Dendritic cell treated with granulocyte-macrophage colony-stimulating factor and Interleukin-4, amounts not matched to agents 40 ng/mL and 50 ng/mL, for 4 days (primary cell): Measurements from ENCODE around the gene HHAT.

ENCODE experiments used
- H3K27ac Mint-ChIP-seq: one replicate; pipeline ENCODE4 v1.8.0; 2022; ENCODE audit warnings: mild to moderate bottlenecking, mixed read lengths
- H3K27me3 Mint-ChIP-seq: one replicate; pipeline ENCODE4 v1.8.0; 2022; ENCODE audit warnings: mild to moderate bottlenecking, mixed read lengths
- H3K36me3 Mint-ChIP-seq: one replicate; pipeline ENCODE4 v1.8.0; 2022; ENCODE audit warnings: low read depth, mixed read lengths
- H3K4me1 Mint-ChIP-seq: one replicate; pipeline ENCODE4 v1.8.0; 2022; ENCODE audit warnings: low read depth, mixed read lengths
- H3K4me3 Mint-ChIP-seq: one replicate; pipeline ENCODE4 v1.8.0; 2022; ENCODE audit warnings: mild to moderate bottlenecking, moderate library complexity, mixed read lengths
- H3K9me3 Mint-ChIP-seq: one replicate; pipeline ENCODE4 v1.8.0; 2022; ENCODE audit warnings: mixed read lengths
- intact Hi-C: fragments of 100-400 bp; cut with micrococcal nuclease; formaldehyde crosslinking; loops from one replicate; pipeline ENCODE4 v1.15.0; 2022

The HHAT gene

GRCh38 chr1:210437111-210437510 lies 108.4 kb downstream of the HHAT start:
- Mint-ChIP-seq H3K4me3 (no peak overlapping the region), H3K27ac (no peak overlapping the region), H3K27me3 (no peaks in the 10 kb centered on the region), H3K36me3 (no peaks in the 10 kb centered on the region), H3K9me3 (no peaks in the 10 kb centered on the region), H3K4me1 (no peaks in the 10 kb centered on the region)
- intact Hi-C loops = no loop called here

GRCh38 chr1:210437781-210438180 lies 109.1 kb downstream of the HHAT start:
- H3K4me1 Mint-ChIP-seq = no peaks in the 10 kb centered on the region
- intact Hi-C loops = no loop called here
- H3K4me3 Mint-ChIP-seq = no peak overlapping the region
- H3K27ac Mint-ChIP-seq = no peak overlapping the region
- H3K27me3 Mint-ChIP-seq = no peaks in the 10 kb centered on the region
- H3K36me3 Mint-ChIP-seq = no peaks in the 10 kb centered on the region
- no peaks in the 10 kb centered on the region for H3K9me3 Mint-ChIP-seq

DNA sequence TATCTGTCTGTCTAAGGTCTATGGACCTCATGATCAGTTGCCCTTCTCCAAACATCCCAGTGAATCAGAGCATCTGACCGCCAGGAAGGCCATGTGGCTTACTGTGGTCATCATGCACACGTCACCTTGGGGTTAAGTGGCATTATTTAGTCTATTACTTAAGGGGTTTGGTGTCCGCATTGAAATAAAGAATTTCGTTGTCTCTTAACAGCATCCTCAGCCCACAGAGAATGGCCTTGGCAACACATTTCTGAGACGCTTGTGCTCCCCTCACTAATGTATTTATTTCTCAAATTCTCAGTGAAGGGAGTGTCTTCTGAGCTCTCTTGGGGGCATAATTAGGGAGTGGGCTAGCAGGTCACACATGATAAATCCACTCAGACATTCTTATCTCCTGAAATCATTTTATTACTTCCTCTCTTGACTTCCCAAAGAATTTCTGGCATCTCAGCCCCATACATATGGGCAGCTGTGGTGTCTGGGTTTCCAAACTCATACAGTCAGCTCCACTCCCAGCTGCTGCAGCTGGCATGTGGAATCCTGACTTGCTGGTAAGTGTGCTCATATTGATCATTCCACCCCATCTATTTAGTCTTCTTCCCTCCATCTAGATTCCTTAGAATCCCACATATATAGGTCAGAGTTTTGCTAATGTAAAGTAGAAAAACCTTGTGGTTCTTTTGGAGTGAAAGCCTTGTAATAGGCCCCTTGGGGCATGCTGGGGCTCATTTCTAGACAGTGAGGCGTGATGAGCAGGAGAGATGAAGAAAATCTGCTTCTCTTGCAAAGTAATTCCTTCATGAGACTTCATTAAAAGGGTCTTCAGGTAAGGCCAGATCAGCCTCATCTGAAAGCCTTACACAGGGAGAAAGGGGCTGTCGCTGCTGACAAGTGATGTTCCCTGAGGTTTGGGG lies 110.5 kb downstream of the HHAT start:
- intact Hi-C loops = no loop called here
- H3K4me3 Mint-ChIP-seq = no peak overlapping the region
- no peaks in the 10 kb centered on the region for H3K4me1 Mint-ChIP-seq

DNA sequence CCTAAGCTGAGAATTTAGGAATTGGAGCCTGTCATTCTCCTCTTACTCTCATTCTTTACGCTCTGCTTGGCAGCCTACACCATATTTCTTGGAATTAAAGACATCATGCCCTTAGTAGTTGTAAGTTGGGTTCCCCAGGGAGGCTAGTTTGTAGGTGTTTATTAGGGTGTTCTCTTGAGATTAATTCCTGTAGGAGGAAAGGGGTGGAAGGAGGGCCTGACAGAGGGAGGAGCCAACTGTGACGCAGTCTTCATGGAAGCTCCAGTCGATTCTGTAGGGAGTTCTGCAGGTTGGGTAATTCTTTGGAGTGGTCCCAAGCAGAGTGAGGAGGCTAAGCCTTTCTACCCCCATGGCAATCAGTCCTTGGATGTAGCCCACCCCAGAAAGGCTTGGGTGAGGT lies 111.4 kb downstream of the HHAT start:
- H3K4me3 Mint-ChIP-seq = no peak overlapping the region
- intact Hi-C loops = no loop called here
- H3K27me3 Mint-ChIP-seq = no peaks in the 10 kb centered on the region
- no peaks in the 10 kb centered on the region for H3K4me1 Mint-ChIP-seq
- H3K36me3 Mint-ChIP-seq = no peaks in the 10 kb centered on the region
- H3K27ac Mint-ChIP-seq = no peak overlapping the region
- H3K9me3 Mint-ChIP-seq = no peaks in the 10 kb centered on the region

More for the DNA sequence above, 110.5 kb downstream of the HHAT start:
- no peak overlapping the region for H3K27ac Mint-ChIP-seq
- H3K27me3 Mint-ChIP-seq = no peaks in the 10 kb centered on the region
- H3K9me3 Mint-ChIP-seq = no peaks in the 10 kb centered on the region
- no peaks in the 10 kb centered on the region for H3K36me3 Mint-ChIP-seq

- H3K27ac Mint-ChIP-seq = no peak overlapping the region
- H3K9me3 Mint-ChIP-seq = no peaks in the 10 kb centered on the region
- H3K4me1 Mint-ChIP-seq = no peaks in the 10 kb centered on the region
- no peaks in the 10 kb centered on the region for H3K36me3 Mint-ChIP-seq
- H3K4me3 Mint-ChIP-seq = no peak overlapping the region
- intact Hi-C loops = no loop called here
- H3K27me3 Mint-ChIP-seq = no peaks in the 10 kb centered on the region
Measured at GRCh38 chr1:210441028-210441427, 112.3 kb downstream of the HHAT start.

DNA sequence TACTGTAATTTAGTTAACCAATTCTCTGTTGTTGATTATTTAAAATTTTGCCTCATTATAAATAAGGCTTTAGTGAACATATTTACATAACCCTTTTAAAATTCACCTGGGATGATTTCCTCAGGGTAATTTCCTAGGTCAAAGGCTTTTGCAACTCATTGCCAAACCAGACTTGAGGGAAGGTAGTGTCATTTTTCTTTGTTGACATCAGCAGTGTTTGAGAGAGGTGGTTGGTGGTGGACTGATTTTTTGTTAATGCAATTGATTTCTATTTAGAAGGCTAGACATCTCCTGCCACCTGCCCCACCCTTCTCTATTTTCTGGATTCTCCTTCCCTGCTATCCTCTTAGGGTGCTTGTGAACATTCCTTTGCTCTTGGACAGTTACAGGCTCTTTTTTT lies 116.8 kb downstream of the HHAT start:
- H3K36me3 Mint-ChIP-seq = no peaks in the 10 kb centered on the region
- no peak overlapping the region for H3K27ac Mint-ChIP-seq
- H3K4me1 Mint-ChIP-seq = no peaks in the 10 kb centered on the region
- no peaks in the 10 kb centered on the region for H3K27me3 Mint-ChIP-seq
- no peaks in the 10 kb centered on the region for H3K9me3 Mint-ChIP-seq
- intact Hi-C loops = no loop called here
- no peak overlapping the region for H3K4me3 Mint-ChIP-seq

DNA sequence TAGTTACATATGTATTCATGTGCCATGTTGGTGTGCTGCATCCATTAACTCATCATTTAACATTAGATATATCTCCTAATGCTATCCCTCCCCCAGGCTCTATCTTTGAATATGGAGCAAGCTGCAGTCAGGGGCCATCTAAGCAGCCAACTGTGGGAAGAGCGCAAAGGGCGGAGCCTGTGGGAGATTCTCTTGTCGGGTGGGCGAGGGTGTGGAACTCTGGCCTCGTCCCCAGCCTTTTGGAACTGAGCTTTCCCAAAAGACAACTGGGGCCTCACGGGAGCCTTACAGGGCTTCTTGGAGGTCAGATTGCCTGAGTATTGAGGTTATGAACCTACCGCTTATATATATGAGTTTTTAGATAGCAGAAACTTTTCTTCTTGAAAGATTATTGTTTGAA lies 117.2 kb downstream of the HHAT start:
- H3K9me3 Mint-ChIP-seq = no peaks in the 10 kb centered on the region
- H3K4me3 Mint-ChIP-seq = no peak overlapping the region
- no peaks in the 10 kb centered on the region for H3K36me3 Mint-ChIP-seq
- no peaks in the 10 kb centered on the region for H3K27me3 Mint-ChIP-seq
- H3K4me1 Mint-ChIP-seq = no peaks in the 10 kb centered on the region
- intact Hi-C loops = no loop called here
- H3K27ac Mint-ChIP-seq = no peak overlapping the region

GRCh38 chr1:210446479-210446878 lies 117.8 kb downstream of the HHAT start:
- H3K36me3 Mint-ChIP-seq = no peaks in the 10 kb centered on the region
- intact Hi-C loops = no loop called here
- H3K27me3 Mint-ChIP-seq = no peaks in the 10 kb centered on the region
- no peaks in the 10 kb centered on the region for H3K9me3 Mint-ChIP-seq
- no peaks in the 10 kb centered on the region for H3K4me1 Mint-ChIP-seq
- no peak overlapping the region for H3K4me3 Mint-ChIP-seq
- H3K27ac Mint-ChIP-seq = no peak overlapping the region

DNA sequence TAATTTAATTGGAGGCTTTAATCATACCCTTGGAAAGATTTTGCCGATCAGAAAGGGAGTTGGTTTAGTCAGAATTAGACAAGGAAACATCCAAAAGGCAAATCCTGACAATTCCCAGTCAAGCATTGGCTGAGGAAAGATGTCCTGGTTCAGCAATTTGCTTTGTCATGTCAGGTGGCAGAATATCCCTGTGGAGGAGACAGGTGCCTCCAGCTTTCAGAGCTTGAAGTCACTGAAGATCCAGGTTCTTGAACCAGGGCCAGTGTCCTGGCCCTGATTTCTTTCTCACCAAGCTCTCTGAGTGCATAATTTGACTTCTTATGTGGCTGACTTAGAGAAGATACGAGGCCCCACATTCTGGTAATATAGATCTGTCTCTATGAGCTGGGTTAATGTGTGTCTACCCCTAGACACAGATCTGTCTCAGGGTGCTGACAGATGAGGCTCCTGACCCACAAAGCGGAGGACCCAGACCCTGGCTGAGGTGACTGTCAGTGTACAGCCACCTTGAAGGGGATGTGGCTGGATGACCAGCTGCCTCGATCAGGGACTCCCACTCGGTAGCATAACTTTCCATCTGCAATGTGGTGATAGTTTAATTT lies 118.9 kb downstream of the HHAT start:
- no peaks in the 10 kb centered on the region for H3K36me3 Mint-ChIP-seq
- no peak overlapping the region for H3K4me3 Mint-ChIP-seq
- no peaks in the 10 kb centered on the region for H3K4me1 Mint-ChIP-seq
- intact Hi-C loops = no loop called here
- H3K27ac Mint-ChIP-seq = no peak overlapping the region
- no peaks in the 10 kb centered on the region for H3K9me3 Mint-ChIP-seq
- no peaks in the 10 kb centered on the region for H3K27me3 Mint-ChIP-seq

DNA sequence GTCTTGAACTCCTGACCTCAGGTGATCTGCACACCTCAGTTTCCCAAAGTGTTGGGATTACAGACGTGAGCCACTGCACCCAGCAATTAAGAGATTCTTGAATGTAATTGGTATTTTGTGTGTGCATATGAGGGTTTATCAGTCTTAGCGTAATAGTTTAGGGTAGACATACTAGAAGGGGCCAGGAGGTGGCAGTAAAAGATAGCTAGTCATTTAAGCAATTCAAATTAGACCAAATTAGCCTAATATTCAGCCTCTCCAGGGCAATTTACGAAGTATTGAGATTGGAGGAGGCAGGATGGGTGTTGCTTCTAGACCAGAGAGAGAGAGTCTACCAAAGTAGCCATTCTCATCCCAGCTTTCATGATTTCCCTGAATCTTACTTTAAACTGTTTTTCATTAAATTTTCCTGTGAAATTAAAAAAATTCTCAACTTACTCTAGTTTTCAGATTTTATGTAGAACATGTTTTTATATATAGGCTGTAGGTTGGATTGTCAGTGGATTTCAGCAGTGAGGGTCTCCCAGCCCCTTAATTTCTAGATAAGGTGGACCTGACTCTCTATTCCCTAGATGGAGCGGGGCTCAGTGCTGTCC lies 119.7 kb downstream of the HHAT start:
- Mint-ChIP-seq H3K9me3 (no peaks in the 10 kb centered on the region), H3K36me3 (no peaks in the 10 kb centered on the region), H3K4me1 (no peaks in the 10 kb centered on the region), H3K27ac (no peak overlapping the region), H3K4me3 (no peak overlapping the region), H3K27me3 (no peaks in the 10 kb centered on the region)
- intact Hi-C loops = no loop called here

GRCh38 chr1:210455840-210456603 lies 127.3 kb downstream of the HHAT start:
- H3K4me3 Mint-ChIP-seq = no peak overlapping the region
- H3K4me1 Mint-ChIP-seq = peaks cover 4% of the 10 kb centered on the region
- H3K36me3 Mint-ChIP-seq = no peaks in the 10 kb centered on the region
- intact Hi-C loops = no loop called here
- no peak overlapping the region for H3K27ac Mint-ChIP-seq
- no peaks in the 10 kb centered on the region for H3K27me3 Mint-ChIP-seq
- no peaks in the 10 kb centered on the region for H3K9me3 Mint-ChIP-seq

DNA sequence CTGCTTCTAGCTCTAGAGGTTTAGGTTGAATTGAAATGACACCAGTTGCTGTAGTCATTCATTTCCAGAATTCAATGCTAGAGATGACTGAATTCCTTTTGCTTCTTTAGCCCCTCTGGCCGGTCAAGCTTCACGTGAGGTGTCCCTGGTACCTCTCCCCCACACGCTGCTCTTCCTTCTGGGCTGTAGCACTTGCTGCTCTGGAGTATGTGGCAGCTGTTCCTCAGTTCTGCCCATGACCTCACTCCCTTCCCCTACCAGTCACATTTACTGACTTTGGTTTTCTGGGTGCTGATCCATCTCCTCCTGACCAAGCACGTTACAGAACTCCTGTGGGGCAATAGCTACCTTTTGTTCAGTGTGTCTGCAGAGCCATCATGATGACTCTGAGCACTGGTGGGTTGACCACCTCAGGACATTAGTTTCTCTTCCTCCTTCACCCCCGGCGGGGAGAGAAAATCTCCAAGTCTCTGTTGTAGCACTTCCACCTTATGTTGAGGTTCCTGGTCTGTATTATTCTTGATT lies 128.1 kb downstream of the HHAT start:
- Mint-ChIP-seq H3K4me3 (no peak overlapping the region), H3K36me3 (no peaks in the 10 kb centered on the region), H3K9me3 (no peaks in the 10 kb centered on the region), H3K27ac (no peak overlapping the region), H3K27me3 (no peaks in the 10 kb centered on the region), H3K4me1 (peaks cover 4% of the 10 kb centered on the region)
- intact Hi-C loops = no loop called here

DNA sequence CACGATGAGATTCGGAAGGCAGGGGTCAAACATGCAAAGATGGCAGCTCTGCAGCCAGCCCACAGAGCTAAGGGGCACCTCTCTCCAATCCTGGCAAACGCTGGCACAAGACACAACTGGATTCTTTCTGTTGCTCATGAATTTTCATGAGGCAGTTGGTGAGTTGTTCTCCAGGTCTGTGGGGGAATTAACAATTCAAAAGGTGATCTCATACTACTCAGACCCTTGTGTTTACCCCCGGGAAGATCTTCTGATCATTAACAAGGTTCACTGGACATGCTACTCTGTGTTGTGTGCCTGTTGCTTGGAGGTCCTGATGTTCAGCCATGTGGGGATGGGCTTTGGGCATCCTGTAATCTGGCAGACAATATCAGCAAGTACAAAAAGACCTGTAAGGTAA lies 128.9 kb downstream of the HHAT start:
- Mint-ChIP-seq H3K4me1 (peaks cover 4% of the 10 kb centered on the region), H3K9me3 (no peaks in the 10 kb centered on the region), H3K27me3 (no peaks in the 10 kb centered on the region), H3K27ac (no peak overlapping the region), H3K36me3 (no peaks in the 10 kb centered on the region), H3K4me3 (no peak overlapping the region)
- intact Hi-C loops = no loop called here
